Fibroblast of the aortic adventitia (primary cell): ENCODE measurements around the gene SIAE. TPM values are rescaled to one million over a fixed set of nuclear protein-coding genes. Genes with fewer than 3 reads are reported as not detected.

Experiments used
- DNase-seq: peaks from one replicate; pipeline ENCODE4 v3.0.0-alpha.2; 2010; ENCODE audit warnings: low read depth
- H3K4me3 ChIP-seq: 2 replicates; pipeline ENCODE4 v1.5.1; 2011; ENCODE audit warnings: low read depth, mild to moderate bottlenecking, control low read depth, low read length, moderate library complexity
- CTCF ChIP-seq: IDR thresholded peaks from 2 replicates; pipeline ENCODE4 v1.5.1; 2011; ENCODE audit warnings: mild to moderate bottlenecking, low read length, control low read depth, inconsistent platforms; ENCODE audit not compliant: insufficient read depth
- total RNA-seq: library from RNA; depleted of rRNA; stranded (reverse); fragments of >200 nt; gene quantifications from 2 replicates; pipeline ENCODE4 v1.2.3, GENCODE V29; 2012; ENCODE audit warnings: low replicate concordance

SIAE gene
- total RNA-seq, 1 donor, result 15.1 TPM

DNA sequence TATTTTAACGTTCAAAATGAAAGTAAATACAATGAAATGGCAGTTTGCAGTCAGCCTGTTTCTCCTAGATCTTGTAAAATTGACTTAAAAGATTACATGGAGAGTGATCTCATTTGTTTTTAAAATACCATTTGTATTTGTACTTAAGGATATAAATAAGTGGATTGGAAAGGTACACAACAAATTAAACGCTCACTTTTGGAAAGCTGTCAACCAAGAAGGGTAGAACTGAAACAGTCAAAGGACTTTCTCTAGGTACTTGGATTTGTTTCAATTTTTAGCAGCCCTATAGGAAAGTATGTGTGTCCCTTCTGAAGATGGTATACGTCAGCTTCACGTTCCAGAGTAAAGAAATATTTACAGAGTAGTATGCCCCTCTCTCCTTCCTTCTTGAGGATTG lies 43.6 kb downstream of the SIAE start:
- no peak for DNase-seq
- no peak for TF ChIP-seq CTCF
- no peak overlapping the region for H3K4me3 ChIP-seq

- DNase-seq, result no peak
- TF ChIP-seq CTCF, result no peak
- H3K4me3 ChIP-seq, result no peak overlapping the region
Observed at GRCh38 chr11:124627546-124627945, 46.0 kb downstream of the SIAE start.

DNA sequence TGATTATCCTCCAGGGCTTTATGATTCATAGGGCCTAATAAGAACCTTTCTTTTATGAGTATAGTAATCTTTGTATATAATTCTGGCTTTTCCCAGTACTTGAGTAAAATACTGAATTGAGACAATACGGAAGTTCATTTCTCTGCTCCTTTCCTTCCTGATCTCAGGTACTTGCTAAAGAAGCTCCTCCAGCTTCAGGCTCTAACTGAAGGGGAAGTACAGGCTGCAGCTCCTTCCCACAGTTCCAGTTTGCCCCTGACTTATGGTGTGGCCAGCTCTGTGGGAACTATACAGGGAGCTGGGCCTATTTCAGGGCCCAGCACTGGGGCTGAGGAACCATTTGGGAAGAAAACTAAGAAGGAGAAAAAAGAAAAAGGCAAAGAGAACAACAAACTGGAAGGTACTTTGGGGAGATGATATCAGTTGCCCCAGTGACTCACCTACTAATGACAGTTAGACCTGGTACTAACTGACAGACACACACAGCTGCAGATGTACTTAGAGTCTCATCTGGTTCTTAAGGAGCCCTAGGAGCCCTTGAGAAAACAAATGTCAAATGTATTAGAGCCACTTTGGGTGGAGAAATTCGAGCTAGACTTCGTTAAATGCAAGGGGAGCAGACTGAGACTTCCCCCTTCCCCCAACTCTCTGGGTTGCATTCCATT lies 47.9 kb downstream of the SIAE start:
- TF ChIP-seq CTCF, result no peak
- no peak overlapping the region for H3K4me3 ChIP-seq
- no peak for DNase-seq

- H3K4me3 ChIP-seq, result peak overlapping the region; percentile 91
- peak; percentile 50 for DNase-seq
- no peak for TF ChIP-seq CTCF
Observed at GRCh38 chr11:124623861-124624525, 49.5 kb downstream of the SIAE start.

- H3K4me3 ChIP-seq, result peak within 1 kb of the TSS; percentile 91
- peak; percentile 89 for DNase-seq
- TF ChIP-seq CTCF, result no peak
Observed at GRCh38 chr11:124622531-124623451, 50.7 kb downstream of the SIAE start, which contains the start of gene TBRG1. TSS of gene TBRG1 (plus strand) at chr11:124622864. CDS start at chr11:124623084, 220 bp downstream.

- DNase-seq, result no peak
- no peak for TF ChIP-seq CTCF
- H3K4me3 ChIP-seq, result no peak overlapping the region
Observed at GRCh38 chr11:124618863-124619262, 54.7 kb downstream of the SIAE start.
